ENCODE data around the gene ANOS1.

GRCh38 chrX:8653956-8654355, 78.0 kb downstream of the ANOS1 start:
- no peak for TF ChIP-seq RNF2 (IDR thresholded peaks at IDR 0.05; ENCODE audit: borderline replicate concordance, low read depth, low read length, missing control alignments, poor library complexity, severe bottlenecking)
- TF ChIP-seq CTCF (IDR thresholded peaks at IDR 0.05; ENCODE audit: control extremely low read depth in 1 of 3, insufficient read depth in 1 of 3, low read depth in 1 of 3, low read length in 3 of 3), result no peak
- TF ChIP-seq RFX5 (IDR thresholded peaks at IDR 0.05; ENCODE audit: borderline replicate concordance, low read depth, low read length), result no peak
- no peak for TF ChIP-seq SP1 (IDR thresholded peaks at IDR 0.05; ENCODE audit: low read depth, low read length)
- no peak for TF ChIP-seq TEAD4 (IDR thresholded peaks at IDR 0.05; ENCODE audit: low read depth, low read length)
- no peak for TF ChIP-seq POLR2AphosphoS5 (IDR thresholded peaks at IDR 0.05; ENCODE audit: low read depth, low read length)
